ENCODE results near the gene INHA. TPM values are rescaled to one million over a fixed set of nuclear protein-coding genes. Genes with fewer than 3 reads are reported as not detected.
A peak's percentile ranks its signal among the peaks of the same experiment; 100 is the strongest.

Gene INHA
- total and polyA plus RNA-seq, 7 donors, result 0.31 to 0.46 (median 0.34) TPM; not detected in 3

- H3K9me3 ChIP-seq, result no peaks in the 10 kb centered on the region
- intact Hi-C loops (cut with DNase I), result no loop called here
- peaks cover 0 to 17% (median 0%) of the 10 kb centered on the region in 3 donors for H3K27me3 ChIP-seq
- 46 to 49% methylated on average over 10 to 11 of the region's 11 CpGs for WGBS, 2 donors
- DNase-seq, result no peak
- peaks cover 0 to 30% (median 23%) of the 10 kb centered on the region in 4 donors for H3K4me1 ChIP-seq
- no peaks in the 10 kb centered on the region for H3K36me3 ChIP-seq
- no peak overlapping the region for H3K4me3 ChIP-seq
- no peak overlapping the region for H3K27ac ChIP-seq
- no peak for TF ChIP-seq POLR2AphosphoS5 (IDR thresholded peaks at IDR 0.05)
- no peak for TF ChIP-seq POLR2A (IDR thresholded peaks at IDR 0.05)
- TF ChIP-seq EP300 (IDR thresholded peaks at IDR 0.05), result no peak
These were observed 45.6 kb upstream of the INHA start for GRCh38 chr2:219526320-219527075.

DNA sequence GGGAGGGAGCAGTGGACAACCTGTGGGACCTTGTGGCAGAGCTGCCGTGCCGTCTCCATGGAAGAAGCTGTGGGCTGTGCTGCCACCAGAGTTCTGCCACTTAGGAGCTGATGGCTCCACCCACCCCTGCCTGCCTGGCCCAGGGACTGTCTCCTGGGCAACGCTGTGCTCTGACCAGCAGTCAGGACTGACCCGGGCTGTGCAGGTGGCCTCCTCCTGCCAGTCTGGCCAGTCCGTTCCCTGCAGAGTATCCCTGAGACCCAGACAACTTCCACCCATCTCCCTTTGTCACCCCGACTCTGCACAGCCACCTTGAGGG, 45.1 kb upstream of the INHA start:
- peaks cover 0 to 17% (median 0%) of the 10 kb centered on the region in 3 donors for H3K27me3 ChIP-seq
- TF ChIP-seq, protein P1, sequence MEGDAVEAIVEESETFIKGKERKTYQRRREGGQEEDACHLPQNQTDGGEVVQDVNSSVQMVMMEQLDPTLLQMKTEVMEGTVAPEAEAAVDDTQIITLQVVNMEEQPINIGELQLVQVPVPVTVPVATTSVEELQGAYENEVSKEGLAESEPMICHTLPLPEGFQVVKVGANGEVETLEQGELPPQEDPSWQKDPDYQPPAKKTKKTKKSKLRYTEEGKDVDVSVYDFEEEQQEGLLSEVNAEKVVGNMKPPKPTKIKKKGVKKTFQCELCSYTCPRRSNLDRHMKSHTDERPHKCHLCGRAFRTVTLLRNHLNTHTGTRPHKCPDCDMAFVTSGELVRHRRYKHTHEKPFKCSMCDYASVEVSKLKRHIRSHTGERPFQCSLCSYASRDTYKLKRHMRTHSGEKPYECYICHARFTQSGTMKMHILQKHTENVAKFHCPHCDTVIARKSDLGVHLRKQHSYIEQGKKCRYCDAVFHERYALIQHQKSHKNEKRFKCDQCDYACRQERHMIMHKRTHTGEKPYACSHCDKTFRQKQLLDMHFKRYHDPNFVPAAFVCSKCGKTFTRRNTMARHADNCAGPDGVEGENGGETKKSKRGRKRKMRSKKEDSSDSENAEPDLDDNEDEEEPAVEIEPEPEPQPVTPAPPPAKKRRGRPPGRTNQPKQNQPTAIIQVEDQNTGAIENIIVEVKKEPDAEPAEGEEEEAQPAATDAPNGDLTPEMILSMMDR (IDR thresholded peaks at IDR 0.05), result no peak
- TF ChIP-seq POLR2AphosphoS5 (IDR thresholded peaks at IDR 0.05), result no peak
- no peak for TF ChIP-seq EP300 (IDR thresholded peaks at IDR 0.05)
- TF ChIP-seq POLR2A (IDR thresholded peaks at IDR 0.05), result no peak

DNA sequence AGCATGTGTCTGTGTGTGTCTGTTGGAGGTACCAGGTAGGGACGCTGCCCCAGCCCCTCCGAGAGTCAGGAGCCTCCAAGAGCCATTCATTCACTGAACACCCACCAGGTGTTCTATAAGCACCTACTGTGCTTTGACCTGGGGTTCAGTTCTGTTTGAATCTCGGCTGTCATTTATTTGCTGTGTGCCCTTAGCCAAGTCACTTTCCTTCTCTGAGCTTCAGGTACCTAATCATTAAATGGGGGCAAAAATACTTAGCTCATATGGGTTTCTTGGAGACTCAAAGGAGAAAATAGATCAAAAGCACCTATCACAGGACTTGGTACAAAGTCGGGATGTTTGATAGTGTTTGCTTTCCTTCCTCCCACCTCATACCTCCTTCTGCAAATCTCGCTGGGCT, 44.6 kb upstream of the INHA start:
- intact Hi-C loops (cut with DNase I), result no loop called here
- Histone ChIP-seq H3K27me3 (peaks cover 0 to 14% (median 0%) of the 10 kb centered on the region in 3 donors), H3K4me1 (peaks cover 0 to 20% (median 14%) of the 10 kb centered on the region in 4 donors), H3K36me3 (no peaks in the 10 kb centered on the region), H3K4me3 (no peak overlapping the region), H3K27ac (no peak overlapping the region), H3K9me3 (no peaks in the 10 kb centered on the region)
- WGBS, 2 donors, result 46 to 60% methylated on average over 5 of the region's 5 CpGs
- DNase-seq, result no peak
- TF ChIP-seq, protein P1 (IDR thresholded peaks at IDR 0.05), result no peak
- TF ChIP-seq POLR2A (IDR thresholded peaks at IDR 0.05) (no peak), EP300 (IDR thresholded peaks at IDR 0.05) (no peak), POLR2AphosphoS5 (IDR thresholded peaks at IDR 0.05) (no peak)

More for the DNA sequence above, 45.1 kb upstream of the INHA start:
- DNase-seq, result no peak
- no peaks in the 10 kb centered on the region for H3K36me3 ChIP-seq
- H3K4me1 ChIP-seq, result peaks cover 0 to 25% (median 18%) of the 10 kb centered on the region in 4 donors
- intact Hi-C loops (cut with DNase I), result no loop called here
- H3K4me3 ChIP-seq, result no peak overlapping the region
- WGBS, 2 donors, result 18 to 55% methylated on average over 6 of the region's 6 CpGs
- no peaks in the 10 kb centered on the region for H3K9me3 ChIP-seq
- no peak overlapping the region for H3K27ac ChIP-seq

GRCh38 chr2:219530048-219530963, 41.8 kb upstream of the INHA start:
- no peaks in the 10 kb centered on the region for H3K36me3 ChIP-seq
- H3K27ac ChIP-seq, result peak overlapping the region in 1 of 4 donors; percentile 34
- WGBS, 2 donors, result 13 to 15% methylated on average over 21 of the region's 21 CpGs
- H3K9me3 ChIP-seq, result no peaks in the 10 kb centered on the region
- H3K4me1 ChIP-seq, result peaks cover 0 to 9% (median 3%) of the 10 kb centered on the region in 4 donors
- no peaks in the 10 kb centered on the region for H3K27me3 ChIP-seq
- DNase-seq, result peak; percentile 93
- H3K4me3 ChIP-seq, result peak overlapping the region in 2 of 4 donors; percentile 19 to 24
- intact Hi-C loops (cut with DNase I), result loop anchor here (1.0 kb wide), 2 partner anchors 54 to 127 kb away; no protein-coding TSS in a partner anchor
- TF ChIP-seq, protein P1 (IDR thresholded peaks at IDR 0.05), result peak; percentile 96 to 98 (median 98)
- TF ChIP-seq POLR2A (IDR thresholded peaks at IDR 0.05), result no peak
